GM06990 (cell line): ENCODE measurements around the gene SGO1.
"Not testable (repeated sequence)": the region's sequence is repeated elsewhere in the genome, so short reads cannot be mapped to it uniquely, and the experiment has no call there.

Source experiments
- DNase-seq: peaks from one replicate; pipeline ENCODE4 v3.0.0-alpha.2; 2011; ENCODE audit not compliant: insufficient read length; ENCODE audit errors: extremely low read depth
- H3K27me3 ChIP-seq: replicated peaks from 2 replicates; pipeline ENCODE4 v1.6.0; 2011; ENCODE audit warnings: low read length; ENCODE audit not compliant: control insufficient read depth, insufficient read depth
- H3K36me3 ChIP-seq: 2 replicates; pipeline ENCODE4 v1.5.1; 2011; ENCODE audit warnings: low read length; ENCODE audit not compliant: control insufficient read depth, insufficient read depth
- H3K4me3 ChIP-seq: replicated peaks from 2 replicates; pipeline ENCODE4 v1.5.1; 2011; ENCODE audit warnings: low read depth, mild to moderate bottlenecking, control low read depth, low read length
- TF ChIP-seq, protein P1 (sequence below): IDR thresholded peaks from 2 replicates; pipeline ENCODE4 v1.5.1; 2011; ENCODE audit warnings: low read length, control low read depth, mild to moderate bottlenecking, inconsistent platforms; ENCODE audit not compliant: insufficient read depth, poor library complexity, severe bottlenecking

SGO1 gene

GRCh38 chr3:20222274-20222673 is 36.3 kb upstream of the SGO1 start:
- H3K4me3 ChIP-seq: no peak overlapping the region
- no peaks in the 10 kb centered on the region for H3K36me3 ChIP-seq
- TF ChIP-seq, protein P1, sequence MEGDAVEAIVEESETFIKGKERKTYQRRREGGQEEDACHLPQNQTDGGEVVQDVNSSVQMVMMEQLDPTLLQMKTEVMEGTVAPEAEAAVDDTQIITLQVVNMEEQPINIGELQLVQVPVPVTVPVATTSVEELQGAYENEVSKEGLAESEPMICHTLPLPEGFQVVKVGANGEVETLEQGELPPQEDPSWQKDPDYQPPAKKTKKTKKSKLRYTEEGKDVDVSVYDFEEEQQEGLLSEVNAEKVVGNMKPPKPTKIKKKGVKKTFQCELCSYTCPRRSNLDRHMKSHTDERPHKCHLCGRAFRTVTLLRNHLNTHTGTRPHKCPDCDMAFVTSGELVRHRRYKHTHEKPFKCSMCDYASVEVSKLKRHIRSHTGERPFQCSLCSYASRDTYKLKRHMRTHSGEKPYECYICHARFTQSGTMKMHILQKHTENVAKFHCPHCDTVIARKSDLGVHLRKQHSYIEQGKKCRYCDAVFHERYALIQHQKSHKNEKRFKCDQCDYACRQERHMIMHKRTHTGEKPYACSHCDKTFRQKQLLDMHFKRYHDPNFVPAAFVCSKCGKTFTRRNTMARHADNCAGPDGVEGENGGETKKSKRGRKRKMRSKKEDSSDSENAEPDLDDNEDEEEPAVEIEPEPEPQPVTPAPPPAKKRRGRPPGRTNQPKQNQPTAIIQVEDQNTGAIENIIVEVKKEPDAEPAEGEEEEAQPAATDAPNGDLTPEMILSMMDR: no peak
- no peak for DNase-seq
- H3K27me3 ChIP-seq: no peaks in the 10 kb centered on the region

- Histone ChIP-seq H3K27me3 (no peaks in the 10 kb centered on the region), H3K36me3 (no peaks in the 10 kb centered on the region), H3K4me3 (no peak overlapping the region)
- TF ChIP-seq, protein P1: no peak
- no peak for DNase-seq
Measured at GRCh38 chr3:20218215-20218614, 32.2 kb upstream of the SGO1 start.

GRCh38 chr3:20215636-20216035 is 29.6 kb upstream of the SGO1 start:
- Histone ChIP-seq H3K36me3 (no peaks in the 10 kb centered on the region), H3K4me3 (no peak overlapping the region), H3K27me3 (no peaks in the 10 kb centered on the region)
- TF ChIP-seq, protein P1: no peak
- no peak for DNase-seq

- H3K27me3 ChIP-seq, H3K36me3 ChIP-seq, DNase-seq, H3K4me3 ChIP-seq: not testable (repeated sequence)
Measured at GRCh38 chr3:20213491-20213890, 27.5 kb upstream of the SGO1 start.

DNA sequence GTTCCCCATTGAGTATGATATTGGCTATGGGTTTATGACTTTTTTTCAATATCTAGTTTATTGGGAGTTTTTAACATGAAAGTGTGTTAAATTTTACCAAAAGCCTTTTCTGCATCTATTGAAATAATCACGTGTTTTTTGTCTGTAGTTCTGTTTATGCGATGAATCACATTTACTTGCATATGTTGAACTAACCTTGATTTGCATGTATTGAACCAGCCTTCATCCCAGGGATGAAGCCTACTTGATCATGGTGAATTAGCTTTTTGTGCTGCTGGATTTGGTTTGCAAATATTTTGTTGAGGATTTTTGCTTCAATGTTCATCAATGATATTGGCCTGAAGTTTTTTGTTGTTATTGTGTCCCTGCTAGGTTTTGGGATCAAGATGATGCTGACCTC is 21.9 kb upstream of the SGO1 start:
- H3K4me3 ChIP-seq, H3K36me3 ChIP-seq, DNase-seq, H3K27me3 ChIP-seq: not testable (repeated sequence)

- H3K36me3 ChIP-seq, H3K27me3 ChIP-seq, DNase-seq, H3K4me3 ChIP-seq: not testable (repeated sequence)
Measured at GRCh38 chr3:20205898-20206297, 19.9 kb upstream of the SGO1 start.

- no peak overlapping the region for H3K4me3 ChIP-seq
- no peaks in the 10 kb centered on the region for H3K36me3 ChIP-seq
- DNase-seq: no peak
- TF ChIP-seq, protein P1: no peak
- no peaks in the 10 kb centered on the region for H3K27me3 ChIP-seq
Measured at GRCh38 chr3:20201143-20201542, 15.1 kb upstream of the SGO1 start.
